H1 (cell line): ENCODE results near the gene PNMA8B. TPM values are rescaled to one million over a fixed set of nuclear protein-coding genes. Genes with fewer than 3 reads are reported as not detected.
A peak's percentile ranks its signal among the peaks of the same experiment; 100 is the strongest.

Experiments
- CTCF ChIA-PET: fragments of 300-600 bp; sonication (Branson Sonifier 250); formaldehyde crosslinking; loops from one replicate; lab custom pipeline; 2021; ENCODE audit not compliant: partially characterized antibody; lab: Charles Lee
- POLR2A ChIA-PET: fragments of 300-600 bp; sonication (Branson Sonifier 250); formaldehyde crosslinking; loops from one replicate; lab custom pipeline; 2021; ENCODE audit warnings: inconsistent platforms; ENCODE audit not compliant: partially characterized antibody; lab: Charles Lee
- DNase-seq, 2 experiments: peaks; one replicate each; pipeline versions ENCODE4 v3.0.0 to v3.0.0-alpha.2; 2010 to 2022; ENCODE audit warnings: low spot score in 2 of 2, low read depth in 1 of 2, mixed read lengths in 1 of 2
- FAIRE-seq: peaks from 2 replicates; lab custom pipeline; 2011; peaks lifted over from hg19 to GRCh38; lab: Jason Lieb, UNC
- H2AFZ ChIP-seq: 2 replicates; pipeline ENCODE4 v1.8.1; 2012; ENCODE audit warnings: low read length, inconsistent platforms
- H2AK5ac ChIP-seq: 2 replicates; pipeline ENCODE4 v1.6.1; 2013; ENCODE audit warnings: low read depth, low read length
- H2BK120ac ChIP-seq: replicated peaks from 2 replicates; pipeline ENCODE3; 2013; ENCODE audit warnings: low read depth, low read length, inconsistent platforms
- H2BK12ac ChIP-seq: 2 replicates; pipeline ENCODE4 v1.6.1; 2013; ENCODE audit warnings: low read depth, low read length
- H2BK15ac ChIP-seq: 2 replicates; pipeline ENCODE4 v1.6.1; 2013; ENCODE audit warnings: low read length
- H2BK20ac ChIP-seq: 2 replicates; pipeline ENCODE4 v1.6.1; 2013; ENCODE audit warnings: low read length
- H2BK5ac ChIP-seq: 2 replicates; pipeline ENCODE4 v1.6.1; 2013; ENCODE audit warnings: low read depth, low read length
- H3K14ac ChIP-seq: 2 replicates; pipeline ENCODE4 v1.6.1; 2013; ENCODE audit warnings: inconsistent platforms; ENCODE audit not compliant: insufficient read length
- H3K18ac ChIP-seq: 2 replicates; pipeline ENCODE4 v1.6.1; 2013; ENCODE audit warnings: low read length; ENCODE audit errors: extremely low read depth
- H3K23ac ChIP-seq: 2 replicates; pipeline ENCODE4 v1.6.1; 2013; ENCODE audit warnings: inconsistent platforms; ENCODE audit not compliant: insufficient read length
- H3K23me2 ChIP-seq: 2 replicates; pipeline ENCODE4 v1.6.1; 2013; ENCODE audit warnings: low read depth, low read length
- H3K27ac ChIP-seq: 2 replicates; pipeline ENCODE4 v1.6.1; 2011; ENCODE audit warnings: low read depth, low read length, inconsistent platforms
- H3K27me3 ChIP-seq, 4 experiments: replicated peaks in 1 of 4; 1 replicate in 1 of 4; 2 replicates in 3 of 4; pipeline versions ENCODE4 v1.6.1 to v1.8.1; 2011 to 2013; ENCODE audit warnings: low read length in 3 of 4, mild to moderate bottlenecking in 3 of 4, inconsistent platforms in 2 of 4, mixed read lengths in 2 of 4, moderate library complexity in 1 of 4; ENCODE audit not compliant: control insufficient read depth in 3 of 4, insufficient read depth in 3 of 4; ENCODE audit errors: extremely low read depth in 1 of 4
- H3K36me3 ChIP-seq, 4 experiments: 2 replicates each; pipeline versions ENCODE4 v1.6.1 to v1.8.1; 2011 to 2013; ENCODE audit warnings: mild to moderate bottlenecking in 4 of 4, low read length in 3 of 4, moderate library complexity in 2 of 4, control low read depth in 1 of 4, inconsistent platforms in 1 of 4; ENCODE audit not compliant: insufficient read depth in 4 of 4, control insufficient read depth in 2 of 4
- H3K4ac ChIP-seq: replicated peaks from 2 replicates; pipeline ENCODE3; 2013; ENCODE audit warnings: low read length, low read depth, mixed read lengths, inconsistent platforms; ENCODE audit not compliant: insufficient read length
- H3K4me1 ChIP-seq, 4 experiments: replicated peaks in 1 of 4; 1 replicate in 1 of 4; 2 replicates in 3 of 4; pipeline versions ENCODE4 v1.6.1 to v1.8.1; 2011 to 2013; ENCODE audit warnings: low read length in 3 of 4, inconsistent platforms in 2 of 4, mixed read lengths in 1 of 4; ENCODE audit not compliant: insufficient read depth in 4 of 4, control insufficient read depth in 3 of 4
- H3K4me2 ChIP-seq, 2 experiments: 2 replicates each; pipeline versions ENCODE4 v1.6.1 to v1.8.1; 2011 to 2013; ENCODE audit warnings: low read depth in 2 of 2, low read length in 2 of 2, control low read depth in 1 of 2, inconsistent platforms in 1 of 2, mild to moderate bottlenecking in 1 of 2; ENCODE audit not compliant: insufficient read depth in 1 of 2
- H3K4me3 ChIP-seq, 4 experiments: fragments of 200-600, 300-600 bp in 1 of 4; sonication (generic), shearing (Covaris generic), sonication (Bioruptor Twin) in 1 of 4; 2 replicates each; pipeline versions ENCODE4 v1.5.1 to v1.8.1; 2011 to 2016; ENCODE audit warnings: low read length in 4 of 4, low read depth in 3 of 4, control low read depth in 2 of 4, inconsistent platforms in 2 of 4, mild to moderate bottlenecking in 2 of 4, mixed read lengths in 1 of 4, moderate library complexity in 1 of 4; ENCODE audit not compliant: insufficient read depth in 2 of 4; ENCODE audit errors: extremely low read depth in 1 of 4
- H3K56ac ChIP-seq: replicated peaks from 2 replicates; pipeline ENCODE3; 2013; ENCODE audit warnings: low read depth, mild to moderate bottlenecking, mixed read lengths, low read length, inconsistent platforms; ENCODE audit not compliant: insufficient read length
- H3K79me1 ChIP-seq: 2 replicates; pipeline ENCODE4 v1.6.1; 2013; ENCODE audit warnings: low read depth, low read length, control low read depth
- H3K79me2 ChIP-seq, 2 experiments: 2 replicates each; pipeline versions ENCODE4 v1.6.1 to v1.8.1; 2012 to 2013; ENCODE audit warnings: low read length in 2 of 2, mild to moderate bottlenecking in 2 of 2, inconsistent platforms in 1 of 2; ENCODE audit not compliant: insufficient read depth in 2 of 2, control insufficient read depth in 1 of 2
- H3K9ac ChIP-seq, 4 experiments: replicated peaks in 1 of 4; 1 replicate in 1 of 4; 2 replicates in 3 of 4; pipeline versions ENCODE4 v1.6.1 to v1.8.1; 2011 to 2013; ENCODE audit warnings: low read depth in 3 of 4, low read length in 3 of 4, control low read depth in 2 of 4, mild to moderate bottlenecking in 2 of 4, moderate library complexity in 2 of 4, inconsistent platforms in 1 of 4; ENCODE audit errors: extremely low read depth in 1 of 4
- H3K9me3 ChIP-seq, 2 experiments: 2 replicates each; pipeline versions ENCODE4 v1.6.1 to v1.8.1; 2012 to 2013; ENCODE audit warnings: mild to moderate bottlenecking in 2 of 2, moderate library complexity in 2 of 2, control low read depth in 1 of 2, inconsistent platforms in 1 of 2, low read depth in 1 of 2, low read length in 1 of 2, mixed read lengths in 1 of 2; ENCODE audit not compliant: insufficient read depth in 2 of 2
- H4K20me1 ChIP-seq, 2 experiments: replicated peaks in 1 of 2; 2 replicates each; pipeline versions ENCODE3 to v1.8.1; 2011 to 2013; ENCODE audit warnings: inconsistent platforms in 2 of 2, low read length in 2 of 2, mild to moderate bottlenecking in 1 of 2; ENCODE audit not compliant: insufficient read depth in 2 of 2, control insufficient read depth in 1 of 2
- H4K5ac ChIP-seq: 2 replicates; pipeline ENCODE4 v1.6.1; 2013; ENCODE audit warnings: low read length, low read depth, mixed read lengths, inconsistent platforms; ENCODE audit not compliant: insufficient read length
- H4K8ac ChIP-seq: 2 replicates; pipeline ENCODE4 v1.8.0; 2013; ENCODE audit warnings: mild to moderate bottlenecking, moderate library complexity, low read length, inconsistent platforms; ENCODE audit not compliant: insufficient read depth; ENCODE audit errors: extremely low read depth
- H4K91ac ChIP-seq: replicated peaks from 2 replicates; pipeline ENCODE3; 2013; ENCODE audit warnings: low read length, mixed read lengths, inconsistent platforms; ENCODE audit not compliant: insufficient read length
- CBX5 ChIP-seq: fragments of 300-800, 300-1000 bp; sonication (generic); IDR thresholded peaks from 2 replicates; pipeline ENCODE4 v1.7.1; 2016; ENCODE audit warnings: antibody characterized with exemption, low read length, low read depth
- EP300 ChIP-seq, 2 experiments: IDR thresholded peaks; 1 replicate in 1 of 2; 2 replicates in 1 of 2; pipeline ENCODE4 v1.6.1; 2011 to 2012; ENCODE audit warnings: low read depth in 2 of 2, low read length in 2 of 2, mild to moderate bottlenecking in 2 of 2, borderline replicate concordance in 1 of 2, inconsistent platforms in 1 of 2, moderate library complexity in 1 of 2
- KDM5A ChIP-seq: fragments of 200-600 bp; IDR thresholded peaks from 2 replicates; pipeline ENCODE4 v1.7.1; 2012; ENCODE audit warnings: mild to moderate bottlenecking, low read length, inconsistent platforms, mixed read lengths
- WGBS, 2 experiments: shearing (Covaris generic) in 1 of 2; methylation state at CpG; one replicate each; pipeline versions ENCODE4 v1.1.6 to v1.1.7; 2013 to 2015; ENCODE audit warnings: low lambda C conversion rate in 2 of 2, mixed read lengths in 2 of 2, inconsistent platforms in 1 of 2, low coverage in 1 of 2, missing lambda C conversion rate in 1 of 2; ENCODE audit not compliant: insufficient replicate concordance in 2 of 2, insufficient coverage in 1 of 2, insufficient read length in 1 of 2; ENCODE audit errors: extremely low coverage in 1 of 2, missing lambda C conversion rate in 1 of 2; 5-methylcytosine and 5-hydroxymethylcytosine counted together
- polyA plus RNA-seq, 7 experiments: library from polyadenylated mRNA; depleted of rRNA in 3 of 7; stranded (reverse) in 5 of 7; unstranded in 2 of 7; fragments of >200 nt in 5 of 7; fragments of 200-250 nt in 2 of 7; gene quantifications; 1 replicate in 5 of 7; 2 replicates in 1 of 7; 4 replicates in 1 of 7; pipeline versions ENCODE4 v1.2.1 to v1.2.3, GENCODE V29; 2011 to 2013; ENCODE audit warnings: missing spikeins in 2 of 7, mixed read lengths in 2 of 7
- total RNA-seq: library from RNA; stranded (reverse); fragmentation: NEBNext Ultra II Directional; extraction: Animal tissue kit (Norgen Biotek cat#: 25700); gene quantifications from 2 replicates; pipeline ENCODE4 v1.2.1, GENCODE V29; 2021

PNMA8B gene
- total and polyA plus RNA-seq, 2 of the 8 experiments (the other 6 are each of a cell fraction or from before 2014, with no cell fraction given), result 0.48 to 1.4 TPM

- Histone ChIP-seq H3K23ac (no peak overlapping the region), H3K14ac (no peak overlapping the region), H3K9ac (no peak overlapping the region), H2BK20ac (no peak overlapping the region), H2BK15ac (no peak overlapping the region), H2BK12ac (no peak overlapping the region), H4K91ac (no peak overlapping the region), H3K9me3 (no peaks in the 10 kb centered on the region), H3K27me3 (peaks cover 14 to 44% (median 41%) of the 10 kb centered on the region in 4 experiments), H3K79me2 (no peaks in the 10 kb centered on the region), H3K56ac (no peak overlapping the region), H2AK5ac (no peak overlapping the region), H3K27ac (no peak overlapping the region), H3K4me1 (peaks cover 5 to 24% (median 20%) of the 10 kb centered on the region in 4 experiments), H2BK5ac (no peak overlapping the region), H3K4me2 (peak overlapping the region in 1 of 2 experiments; percentile 47; a peak in 2 of 4 replicates), H2BK120ac (no peak overlapping the region), H4K20me1 (peaks cover 0 to 2% of the 10 kb centered on the region in 2 experiments), H3K79me1 (no peaks in the 10 kb centered on the region), H3K18ac (0 out of 2 replicates have a peak overlapping the region, but pooled peaks have one; percentile 6), H3K23me2 (peaks cover 10% of the 10 kb centered on the region; the same call in 1 of the 2 replicates), H2AFZ (no peak overlapping the region), H4K5ac (no peak overlapping the region), H4K8ac (no peak overlapping the region), H3K36me3 (no peaks in the 10 kb centered on the region), H3K4ac (no peak overlapping the region), H3K4me3 (no peak overlapping the region; a peak in 2 of 8 replicates)
- CTCF ChIA-PET, result interaction anchor here (0.7 to 4.1 kb wide), 11 partner anchors 8 to 100 kb away, joined by 3 to 24 read pairs (median 5); no protein-coding TSS in a partner anchor
- no peak for DNase-seq
- POLR2A ChIA-PET, result interaction anchor here (1.2 to 1.6 kb wide), 4 partner anchors 88 to 199 kb away, joined by 3 to 4 read pairs (median 3); partner anchors contain the start of gene HIF3A
- WGBS, 2 experiments, result 84% methylated on average over 6 of the region's 6 CpGs; no CpG with 5 or more reads in 1 of the 2 experiments
- no peak for FAIRE-seq
- TF ChIP-seq KDM5A, result no peak
- TF ChIP-seq EP300 (IDR thresholded peaks at IDR 0.05; ENCODE audit: borderline replicate concordance in 1 of 2, low read depth in 2 of 2, low read length in 2 of 2), result no peak
- TF ChIP-seq CBX5, result no peak
Measured at GRCh38 chr19:46496304-46496703, 637 bp upstream of the PNMA8B start.
